HG02798 (cell line): ENCODE measurements around the gene KAT6B.
A peak's percentile ranks its signal among the peaks of the same experiment; 100 is the strongest.

Experiments
- ATAC-seq: cut with Tn5 transposase; IDR thresholded peaks from one replicate; pipeline ENCODE4 v1.9.1; 2021; ENCODE audit warnings: mild to moderate bottlenecking; ENCODE audit not compliant: unreplicated experiment, poor library complexity

KAT6B gene

DNA sequence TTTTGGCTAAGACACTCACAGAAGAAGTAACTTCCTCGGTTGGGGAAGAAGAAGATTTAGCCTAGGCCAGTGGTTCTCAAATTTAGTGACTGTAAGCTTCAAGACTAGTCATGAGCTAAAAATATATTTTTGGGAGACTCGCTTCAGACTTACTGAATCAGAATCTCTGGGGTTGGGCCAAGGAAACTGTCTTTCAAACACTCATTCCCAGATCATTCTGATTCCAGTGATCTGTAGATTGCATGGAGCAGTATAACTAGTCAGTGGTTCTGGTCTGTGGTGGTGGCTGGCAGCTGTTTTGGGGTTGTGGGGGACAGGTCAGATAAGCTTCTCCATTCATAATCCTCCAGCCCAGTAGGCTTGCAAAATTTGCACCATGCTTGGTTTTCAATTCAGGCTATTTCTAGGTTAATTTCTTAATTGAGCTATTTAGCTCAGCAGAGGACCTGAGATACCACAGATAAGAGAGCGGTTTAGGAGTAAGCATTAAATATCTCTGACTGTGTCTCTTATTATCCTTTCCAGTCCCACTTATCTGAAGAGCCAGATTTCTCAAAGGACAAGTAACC is 3.8 kb upstream of the KAT6B start:
- no peak for ATAC-seq

DNA sequence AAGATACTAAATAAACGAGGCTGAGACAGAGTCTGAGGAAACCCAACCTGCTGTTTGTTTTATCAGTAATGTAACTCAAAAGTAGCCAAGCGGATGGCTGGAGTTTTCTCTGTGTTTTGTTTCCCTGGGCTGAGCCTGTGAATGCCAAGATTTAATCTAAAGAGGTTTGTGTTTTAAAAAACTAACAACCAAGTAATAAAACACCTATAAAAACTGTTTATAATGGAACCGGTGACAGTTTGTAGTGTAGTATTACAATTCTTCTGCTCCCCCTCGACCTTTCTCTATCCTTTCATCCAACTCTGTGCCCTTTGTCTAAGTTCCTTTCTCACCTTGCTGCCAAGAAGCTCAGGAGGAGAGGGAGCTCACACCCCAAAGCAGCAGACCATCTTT is 2.6 kb upstream of the KAT6B start:
- no peak for ATAC-seq

DNA sequence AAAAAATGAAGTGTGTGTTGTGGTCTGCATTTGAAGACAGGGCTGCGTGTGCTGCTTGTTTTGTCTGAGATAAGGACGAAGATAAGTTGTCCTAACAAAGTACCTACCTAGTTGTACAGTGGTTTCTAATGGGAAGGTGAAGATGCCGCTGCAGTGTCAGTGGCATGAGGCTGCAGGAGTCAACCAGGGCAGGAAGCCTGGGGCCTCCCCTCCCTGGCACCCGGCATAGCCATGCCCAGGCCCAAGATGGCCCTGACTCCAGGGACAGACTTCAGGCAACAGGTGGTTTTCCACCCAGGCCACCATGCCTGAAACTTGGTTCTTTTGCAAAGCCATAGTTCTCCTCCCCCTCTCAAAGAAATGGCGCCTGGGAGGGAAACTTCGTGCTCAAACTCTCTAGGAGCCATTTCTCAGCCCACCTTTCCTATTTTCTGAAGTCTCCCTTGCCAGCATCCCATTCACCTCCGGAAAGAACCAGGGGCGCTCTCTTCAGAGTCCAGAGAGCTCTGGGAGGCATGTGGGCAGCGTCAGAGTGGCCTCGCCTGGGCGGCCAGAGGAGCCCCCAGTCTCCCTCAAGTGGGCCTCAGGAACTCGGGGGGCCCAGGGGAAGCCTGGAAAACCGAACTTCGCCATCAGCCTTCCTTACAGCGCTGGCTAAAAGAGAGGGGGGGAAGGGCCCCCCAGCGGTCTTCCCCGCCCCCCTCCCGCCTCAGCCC is 2.1 kb upstream of the KAT6B start:
- ATAC-seq: no peak

DNA sequence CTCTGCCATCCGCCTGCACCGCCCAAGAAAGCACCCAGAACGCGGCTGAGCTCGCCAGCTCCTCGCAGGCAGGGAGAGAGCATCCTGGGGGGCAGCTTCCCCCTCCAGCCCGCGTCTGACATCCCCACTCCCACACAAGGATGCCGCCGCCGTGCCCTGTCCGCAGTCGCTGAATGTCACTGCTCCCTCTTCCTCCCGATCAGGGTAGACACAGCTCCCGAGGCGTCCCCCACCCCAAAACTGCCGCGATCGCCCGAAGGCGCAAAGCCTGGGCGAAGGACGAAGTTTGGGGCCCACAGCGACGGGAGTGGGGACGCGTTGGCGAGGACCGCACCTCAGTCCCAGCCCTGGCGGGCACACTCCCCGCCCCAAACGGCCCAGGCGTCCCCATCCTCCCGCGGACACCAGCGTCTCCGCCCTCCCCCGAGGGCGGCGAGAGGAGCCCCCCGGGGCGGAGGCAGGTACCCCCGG is 1.5 kb upstream of the KAT6B start:
- no peak for ATAC-seq

DNA sequence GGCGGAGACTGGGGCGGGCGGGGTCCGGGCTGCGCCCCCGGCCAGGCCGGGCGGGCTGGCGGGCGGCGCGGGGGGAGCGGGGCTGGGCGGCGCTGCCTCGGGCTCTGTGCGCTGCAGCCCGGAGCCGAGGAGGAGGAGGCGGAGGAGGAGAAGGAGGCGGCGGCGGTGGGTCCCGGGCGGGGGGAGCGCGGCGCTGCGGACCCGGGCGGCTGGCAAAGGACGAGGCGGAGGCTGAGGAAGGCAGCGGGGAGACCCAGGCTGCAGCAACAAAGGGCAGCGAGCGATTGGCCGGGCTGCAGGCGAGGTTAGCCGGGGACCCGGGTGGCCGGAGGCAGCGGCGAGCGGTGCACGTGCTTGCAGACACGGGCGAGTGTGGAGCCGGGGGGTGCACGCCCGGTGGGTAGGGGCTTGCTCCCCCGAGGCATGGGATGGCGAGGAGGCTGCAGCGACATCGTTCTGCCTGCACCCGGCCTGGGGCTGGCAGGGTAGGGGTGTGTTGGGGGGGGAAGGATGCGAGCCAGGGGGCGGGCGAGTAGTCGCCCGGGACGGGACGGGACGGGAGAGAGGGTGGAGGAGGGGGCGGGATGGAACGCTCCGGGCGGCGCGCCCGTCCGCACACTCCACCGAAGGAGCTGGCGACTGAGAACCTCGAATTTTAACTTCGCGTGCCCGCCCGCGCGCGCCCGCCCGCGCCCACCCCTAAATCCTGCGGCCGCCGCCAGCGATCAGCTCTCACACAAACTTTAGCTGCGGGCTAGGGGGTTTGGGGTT is 844 bp upstream of the KAT6B start:
- no peak for ATAC-seq

DNA sequence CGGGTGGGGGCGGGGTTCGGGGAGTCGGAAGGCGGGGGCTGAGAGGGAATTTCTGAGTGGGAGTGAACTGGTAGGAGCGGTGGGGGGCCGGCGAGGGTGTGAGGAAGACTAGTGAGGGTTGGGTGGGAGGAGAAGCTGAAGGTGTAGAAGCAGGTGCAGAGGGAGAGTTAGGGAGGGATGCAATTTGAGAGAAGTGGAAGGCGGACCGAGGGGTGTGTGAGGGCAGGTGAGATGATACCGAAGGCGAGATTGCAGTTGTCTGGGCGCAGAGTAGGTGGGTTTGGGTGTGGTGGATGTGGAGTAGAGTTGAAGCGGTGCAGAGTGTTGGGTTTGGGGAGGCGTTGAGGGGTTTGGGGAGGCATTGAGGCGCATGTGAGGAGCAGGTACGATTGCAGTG is 643 bp downstream of the KAT6B start:
- no peak for ATAC-seq

DNA sequence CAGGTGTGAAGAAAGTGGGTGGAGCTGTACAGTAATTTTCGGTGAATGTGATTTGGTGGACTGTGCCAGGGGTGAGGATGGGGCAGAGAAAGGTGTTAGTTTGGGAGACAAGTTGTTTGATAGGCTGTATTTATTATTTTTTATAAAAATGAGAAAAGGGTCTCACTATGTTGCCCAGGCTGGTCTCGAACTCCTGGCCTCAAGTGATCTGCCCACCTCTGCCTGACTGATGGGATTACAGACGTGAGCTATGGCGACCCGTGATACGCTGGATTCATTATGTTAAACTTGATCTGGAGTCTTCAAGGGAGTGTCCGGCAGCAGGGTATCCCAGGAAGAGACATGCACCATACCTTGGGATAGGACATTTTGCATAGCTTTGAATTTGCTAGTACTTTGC is 1.3 kb downstream of the KAT6B start:
- no peak for ATAC-seq

DNA sequence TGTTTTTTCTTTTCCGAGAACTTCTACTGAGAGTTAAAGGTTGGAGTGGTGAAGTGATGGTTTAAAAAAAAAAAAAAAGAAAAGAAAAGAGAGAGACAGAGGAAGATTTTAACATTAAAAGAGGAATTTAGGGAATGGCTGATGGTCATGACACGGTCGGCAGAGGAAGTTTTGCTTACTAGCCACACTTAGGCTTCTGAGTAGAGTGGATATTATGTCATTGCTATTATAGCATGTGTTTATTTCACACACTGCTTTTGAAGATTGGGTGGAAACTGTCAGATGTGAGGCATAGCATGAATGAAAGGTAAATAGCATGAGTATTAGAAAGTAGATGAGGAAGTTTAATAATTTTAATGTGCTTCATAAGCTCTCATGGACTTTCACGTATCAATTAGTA is 2.5 kb downstream of the KAT6B start:
- no peak for ATAC-seq

DNA sequence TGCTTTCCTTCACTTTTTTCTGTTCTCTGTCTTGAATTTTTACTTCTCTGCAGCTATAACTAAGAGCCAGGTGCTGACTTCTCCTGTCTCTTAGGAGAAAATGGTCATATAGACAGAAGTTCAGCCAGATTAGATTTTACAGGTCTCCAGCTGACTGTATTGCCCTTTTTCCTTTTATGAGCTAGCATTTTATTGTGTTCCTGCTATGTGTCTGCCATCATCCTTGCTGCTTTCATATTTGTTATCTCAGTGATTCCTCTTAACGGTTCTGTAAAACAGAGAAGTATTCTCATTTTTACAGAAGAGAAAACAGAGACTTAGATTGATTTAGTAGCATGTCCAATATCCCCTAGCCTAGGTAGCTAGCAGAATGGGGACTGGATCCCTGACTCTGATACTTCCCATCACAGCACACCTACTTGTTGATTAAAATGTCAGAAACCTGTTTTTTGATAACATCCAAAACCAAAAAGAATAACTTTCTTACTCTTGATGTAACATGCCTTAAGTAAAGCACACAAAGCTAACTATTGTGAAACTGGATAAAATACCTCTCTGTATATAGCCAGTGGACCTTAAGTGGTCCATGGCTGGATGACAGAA is 5.2 kb downstream of the KAT6B start:
- ATAC-seq: no peak

DNA sequence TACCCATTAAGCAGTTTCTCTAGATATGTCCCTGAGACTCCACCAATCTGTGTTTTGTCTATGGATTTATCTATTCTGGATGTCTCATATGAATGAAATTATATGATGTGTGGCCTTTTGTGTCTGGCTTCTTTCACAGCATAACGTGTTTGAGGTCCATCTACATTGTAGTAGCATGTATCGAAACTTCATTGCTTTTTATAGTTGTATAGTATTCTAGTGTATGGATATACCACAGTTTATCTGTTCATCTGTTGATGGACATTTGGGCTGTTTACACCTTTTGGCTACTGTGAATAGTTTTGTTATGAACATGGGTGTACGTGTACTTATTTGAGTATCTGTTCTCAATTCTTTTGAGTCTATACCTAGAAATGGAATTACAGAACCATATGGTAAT is 9.6 kb downstream of the KAT6B start:
- ATAC-seq: no peak

DNA sequence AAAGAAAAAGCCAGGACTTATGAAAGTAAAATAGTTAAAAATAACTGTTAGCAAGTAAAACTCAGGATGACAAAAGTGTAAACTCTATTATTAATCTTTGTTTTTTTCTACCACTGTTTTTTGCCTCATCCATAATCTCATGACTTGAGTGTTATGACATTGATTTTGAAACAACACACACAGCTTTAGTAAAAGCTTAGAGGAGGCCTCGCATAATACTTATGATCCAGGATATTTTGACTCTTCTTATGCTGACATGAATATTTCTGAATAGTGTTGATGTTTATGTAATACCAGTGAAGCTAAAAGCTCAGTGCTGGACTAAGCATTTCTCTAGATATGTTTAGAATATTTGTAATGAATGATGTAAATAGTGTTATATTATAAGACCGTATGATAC is 10.5 kb downstream of the KAT6B start:
- no peak for ATAC-seq

DNA sequence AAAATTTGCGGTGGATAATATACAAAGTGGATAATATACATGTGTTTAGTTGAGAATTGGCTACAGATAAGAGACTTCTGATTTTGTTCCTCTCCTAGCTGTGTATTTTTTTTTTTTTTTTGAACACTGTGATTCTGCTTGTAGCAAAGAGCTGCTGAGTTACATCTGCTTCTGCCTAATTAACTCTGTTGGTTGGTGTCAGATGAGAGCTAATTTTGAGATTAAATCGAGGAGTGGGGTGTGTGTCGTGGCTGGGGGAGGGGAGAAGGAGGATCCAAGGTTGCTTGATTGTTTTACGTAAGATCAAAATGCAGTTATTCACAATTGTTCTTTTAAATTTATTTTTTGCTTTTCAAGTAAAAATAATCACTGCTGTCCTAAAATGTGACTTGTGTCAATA is 11.3 kb downstream of the KAT6B start:
- ATAC-seq: no peak

DNA sequence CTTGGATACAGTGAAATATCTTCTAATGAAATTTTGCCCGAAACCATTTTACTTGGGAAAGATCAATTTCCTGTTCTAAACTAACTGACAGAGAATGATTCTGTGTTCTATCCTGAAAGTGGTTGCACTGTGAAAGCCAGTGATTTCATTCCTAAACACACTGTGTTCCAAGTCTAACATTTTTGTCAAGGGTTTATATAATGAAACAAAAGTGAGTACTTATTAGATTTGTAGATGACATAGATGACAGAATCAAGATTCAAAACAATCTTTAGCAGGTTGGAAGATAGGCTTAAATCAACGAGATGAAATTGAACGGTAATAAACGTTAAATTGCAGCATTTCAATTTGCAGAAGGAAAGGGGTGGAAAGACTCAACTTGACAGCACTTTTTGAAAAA is 13.3 kb downstream of the KAT6B start:
- no peak for ATAC-seq

DNA sequence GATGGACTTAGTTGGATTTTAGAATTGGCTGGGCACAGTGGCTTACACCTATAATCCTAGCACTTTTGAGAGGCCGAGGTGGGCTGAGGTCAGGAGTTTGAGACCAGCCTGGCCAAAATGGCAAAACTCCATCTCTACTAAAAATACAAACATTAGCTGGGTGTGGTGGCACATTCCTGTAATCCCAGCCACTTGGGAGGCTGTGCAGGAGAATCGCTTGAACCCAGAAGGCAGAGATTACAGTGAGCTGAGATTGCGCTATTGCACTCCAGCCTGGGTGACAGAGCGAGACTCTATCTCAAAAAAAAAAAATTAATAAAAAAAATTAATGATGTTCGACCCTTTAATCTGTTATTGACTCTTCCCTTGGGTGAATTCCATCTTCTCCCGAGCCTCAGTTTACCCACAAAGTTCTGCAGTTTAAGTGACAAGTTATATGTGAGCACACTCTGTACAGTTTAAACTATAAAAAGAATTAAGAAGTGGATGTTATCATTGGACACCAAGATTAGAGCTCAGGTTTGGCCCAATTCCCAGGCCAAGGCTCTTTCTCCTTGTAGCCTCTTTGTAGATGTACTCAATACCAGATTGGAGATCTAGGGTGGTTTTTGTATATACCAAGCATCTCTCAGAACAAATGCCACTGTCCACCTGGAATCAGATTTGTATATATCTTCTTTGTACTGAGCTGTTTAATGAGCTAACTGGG is 15.0 kb downstream of the KAT6B start:
- ATAC-seq: no peak

DNA sequence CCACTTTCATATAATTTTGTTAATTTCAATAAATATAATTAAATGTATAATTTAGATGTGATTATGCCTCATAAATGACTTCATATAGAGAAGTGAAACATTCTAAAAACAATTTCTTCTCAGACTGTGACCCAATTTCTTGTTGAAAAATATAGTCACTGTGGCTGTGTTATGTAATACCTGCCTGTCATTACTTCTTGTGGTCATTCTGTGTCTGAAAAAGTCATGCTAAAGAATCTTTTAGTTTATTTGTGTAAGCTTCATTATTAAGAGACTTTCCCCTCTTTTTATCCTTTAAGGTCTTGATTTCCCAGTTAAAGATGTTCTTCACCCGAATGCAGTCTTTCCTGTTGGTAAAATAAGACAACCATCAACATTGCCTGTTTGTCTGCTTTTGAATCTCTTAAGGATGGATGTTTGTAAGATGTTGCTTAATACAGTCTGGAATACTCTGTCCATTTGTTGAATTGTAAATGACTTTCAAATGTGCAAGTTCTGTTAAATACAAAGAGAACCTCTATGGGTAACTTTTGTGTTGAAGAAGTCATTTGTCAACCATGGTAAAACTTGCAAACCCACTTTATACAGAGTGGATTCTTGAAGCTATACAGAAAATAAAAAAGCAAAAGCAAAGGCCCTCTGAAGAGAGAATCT is 16.0 kb downstream of the KAT6B start:
- ATAC-seq: no peak

DNA sequence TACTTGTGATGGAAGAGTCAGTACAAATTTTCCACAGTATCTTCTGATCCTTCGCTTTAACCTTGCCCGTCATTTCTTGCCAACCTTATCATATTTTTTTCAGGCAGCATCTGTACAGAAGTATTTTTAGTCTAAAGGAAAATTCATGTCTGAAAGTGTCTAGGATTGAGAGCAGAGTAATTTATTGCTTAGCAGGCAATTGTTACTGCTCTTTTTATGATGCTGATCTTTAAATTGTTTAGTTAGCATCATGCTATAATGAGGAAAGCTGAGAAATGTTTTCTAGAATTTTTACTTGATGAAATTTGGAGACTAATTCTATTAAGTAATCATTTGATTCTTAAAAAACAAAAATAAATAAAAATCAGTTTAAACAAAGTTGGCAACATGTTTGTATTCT is 20.6 kb downstream of the KAT6B start:
- no peak for ATAC-seq

DNA sequence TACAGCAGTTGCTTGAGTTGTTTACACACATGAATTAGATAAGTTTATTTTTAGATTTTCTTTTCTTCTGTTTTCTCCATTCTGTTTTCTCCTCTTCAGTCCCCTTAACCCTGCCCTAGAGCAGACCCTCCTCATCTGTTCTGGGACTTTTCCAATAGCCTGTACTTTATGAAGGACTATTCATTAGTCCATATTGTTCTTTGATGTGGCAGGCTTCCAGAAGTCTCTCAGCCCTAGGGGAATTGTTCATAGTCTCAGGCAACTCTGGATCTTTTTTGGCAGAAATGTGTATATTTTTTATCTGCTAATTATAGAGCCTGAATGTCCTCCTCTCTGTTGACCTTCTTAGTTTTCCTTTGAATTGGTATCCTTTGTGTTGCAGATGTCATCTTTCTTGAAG is 25.4 kb downstream of the KAT6B start:
- ATAC-seq: no peak

DNA sequence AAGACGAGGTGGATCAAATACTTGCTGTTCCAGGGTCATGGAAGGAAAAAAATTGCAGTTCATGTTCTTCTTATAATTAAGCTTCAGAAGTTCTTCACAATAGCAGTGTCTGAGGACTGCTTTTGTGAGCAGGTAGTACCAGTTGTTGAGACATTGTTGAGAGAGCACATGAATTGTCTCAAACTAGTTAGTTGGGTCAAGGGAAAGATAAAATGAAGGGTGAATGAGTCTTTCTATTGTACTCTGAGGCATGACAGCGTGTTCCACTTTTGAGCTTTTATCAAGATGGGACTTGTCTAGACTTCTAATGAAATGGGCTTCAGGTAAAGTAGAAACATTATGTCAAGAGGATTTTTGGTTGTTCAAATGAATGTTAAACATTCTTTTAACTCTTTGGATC is 26.0 kb downstream of the KAT6B start:
- no peak for ATAC-seq

DNA sequence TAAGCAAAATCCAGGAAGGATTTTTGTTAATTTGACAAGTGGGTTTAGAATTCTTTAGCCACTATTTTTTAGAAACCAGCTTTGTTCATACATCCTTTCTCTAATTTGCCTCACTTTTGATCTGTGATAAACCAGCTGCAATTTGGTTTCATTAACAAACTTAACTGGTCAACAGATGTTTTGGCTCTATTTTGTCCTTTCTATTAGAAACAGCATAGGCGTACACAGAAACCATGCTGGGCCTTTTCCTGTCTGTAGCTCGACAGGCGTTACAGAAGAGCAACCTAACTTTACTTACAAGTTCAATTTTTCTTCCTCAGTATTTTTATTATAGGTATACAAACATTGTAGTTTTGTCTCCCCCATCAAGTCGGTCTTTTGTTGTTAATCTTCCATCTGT is 28.2 kb downstream of the KAT6B start:
- peak; percentile 46 for ATAC-seq

DNA sequence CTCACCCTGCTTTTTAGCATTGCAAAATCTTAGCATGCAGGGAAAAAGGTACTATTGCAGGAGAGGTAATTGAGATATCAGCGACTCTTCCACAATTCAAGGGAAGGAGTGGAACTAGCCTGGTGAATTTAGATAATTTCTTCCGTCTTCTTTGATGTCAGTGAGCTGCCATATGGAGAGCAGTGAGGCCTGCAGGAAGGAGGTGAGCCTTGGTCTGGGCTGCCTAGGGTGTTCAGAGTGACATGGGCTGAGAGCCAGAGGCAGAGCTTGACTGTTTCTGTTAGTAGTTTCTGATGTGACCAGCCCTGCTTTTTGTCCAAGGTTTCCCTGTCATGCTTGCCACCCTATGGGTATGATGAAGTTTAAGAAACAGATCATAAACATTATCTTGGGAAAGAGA is 28.6 kb downstream of the KAT6B start:
- peak; percentile 45 for ATAC-seq
